GM21737 (cell line): ENCODE results near the gene HIF1AN.
"Not testable (repeated sequence)": the region's sequence is repeated elsewhere in the genome, so short reads cannot be mapped to it uniquely, and the experiment has no call there.

Source experiments
- ATAC-seq: cut with Tn5 transposase; IDR thresholded peaks from one replicate; pipeline ENCODE4 v1.9.1; 2021; ENCODE audit warnings: mild to moderate bottlenecking, moderate library complexity; ENCODE audit not compliant: unreplicated experiment

Gene HIF1AN

GRCh38 chr10:100565206-100565985, 29.7 kb downstream of the HIF1AN start:
- ATAC-seq: no peak

GRCh38 chr10:100566561-100566960, 30.8 kb downstream of the HIF1AN start:
- ATAC-seq: no peak

- no peak for ATAC-seq
These were observed 31.5 kb downstream of the HIF1AN start for GRCh38 chr10:100567249-100567648.

GRCh38 chr10:100567826-100568225, 32.1 kb downstream of the HIF1AN start:
- no peak for ATAC-seq

- ATAC-seq: no peak
These were observed 33.2 kb downstream of the HIF1AN start for GRCh38 chr10:100568912-100569311.

GRCh38 chr10:100569687-100570481, 34.1 kb downstream of the HIF1AN start:
- no peak for ATAC-seq

GRCh38 chr10:100570506-100570905, 34.8 kb downstream of the HIF1AN start:
- ATAC-seq: no peak

- ATAC-seq: no peak
These were observed 35.5 kb downstream of the HIF1AN start for GRCh38 chr10:100571084-100571856.

- ATAC-seq: not testable (repeated sequence)
These were observed 39.4 kb downstream of the HIF1AN start for GRCh38 chr10:100575146-100575545.

- ATAC-seq: no peak
These were observed 40.0 kb downstream of the HIF1AN start for GRCh38 chr10:100575585-100576281.

- ATAC-seq: no peak
These were observed 40.5 kb downstream of the HIF1AN start for GRCh38 chr10:100576282-100576635.

- ATAC-seq: no peak
These were observed 43.7 kb downstream of the HIF1AN start for GRCh38 chr10:100579261-100580090.

GRCh38 chr10:100586959-100587358, 51.2 kb downstream of the HIF1AN start:
- ATAC-seq: no peak

- no peak for ATAC-seq
These were observed 62.4 kb downstream of the HIF1AN start for GRCh38 chr10:100598166-100598565.

GRCh38 chr10:100600218-100600617, 64.5 kb downstream of the HIF1AN start:
- ATAC-seq: no peak

- ATAC-seq: no peak
These were observed 71.7 kb downstream of the HIF1AN start for GRCh38 chr10:100607439-100607838.
